Measurements from ENCODE around the gene SLC16A13. TPM values are rescaled to one million over a fixed set of nuclear protein-coding genes. Genes with fewer than 3 reads are reported as not detected.
"Not testable (repeated sequence)": the region's sequence is repeated elsewhere in the genome, so short reads cannot be mapped to it uniquely, and the experiment has no call there.

Gene SLC16A13
- total and polyA plus RNA-seq, 4 donors = 0.10 to 2.4 (median 1.1) TPM

- Histone ChIP-seq H3K27ac (ENCODE audit: low read depth, low read length) (no peak within 1 kb of the TSS), H3K27me3 (ENCODE audit: control insufficient read depth, insufficient read depth, low read length) (no peaks in the 10 kb centered on the region), H3K36me3 (ENCODE audit: control insufficient read depth, insufficient read depth, low read length) (no peaks in the 10 kb centered on the region), H3K4me1 (ENCODE audit: control insufficient read depth, insufficient read depth, low read length) (no peaks in the 10 kb centered on the region), H3K4me3 (ENCODE audit: low read depth, low read length) (no peak within 1 kb of the TSS), H3K9me3 (ENCODE audit: control insufficient read depth, insufficient read depth, low read length) (no peaks in the 10 kb centered on the region)
- DNase-seq (ENCODE audit: low read depth in 4 of 6, low spot score in 6 of 6) = no peak
- 88% methylated on average over 8 of the region's 15 CpGs for WGBS (ENCODE audit: insufficient coverage)
Observed at GRCh38 chr17:7079581-7080455, 44.0 kb downstream of the SLC16A13 start, which contains the start of gene CLEC10A. TSS of gene CLEC10A (minus strand) at chr17:7080251. CDS start at chr17:7078812, 1,439 bp downstream.

- DNase-seq (ENCODE audit: low read depth in 4 of 6, low spot score in 6 of 6) = no peak
- Histone ChIP-seq H3K9me3 (ENCODE audit: control insufficient read depth, insufficient read depth, low read length) (no peaks in the 10 kb centered on the region), H3K27me3 (ENCODE audit: control insufficient read depth, insufficient read depth, low read length) (no peaks in the 10 kb centered on the region), H3K4me1 (ENCODE audit: control insufficient read depth, insufficient read depth, low read length) (no peaks in the 10 kb centered on the region), H3K36me3 (ENCODE audit: control insufficient read depth, insufficient read depth, low read length) (no peaks in the 10 kb centered on the region), H3K4me3 (ENCODE audit: low read depth, low read length) (no peak overlapping the region), H3K27ac (ENCODE audit: low read depth, low read length) (no peak overlapping the region)
- WGBS (ENCODE audit: insufficient coverage) = 42% methylated on average over 4 of the region's 10 CpGs
Observed at GRCh38 chr17:7080456-7081041, 44.7 kb downstream of the SLC16A13 start.

- Histone ChIP-seq H3K27ac (ENCODE audit: low read depth, low read length) (no peak overlapping the region), H3K4me3 (ENCODE audit: low read depth, low read length) (no peak overlapping the region), H3K4me1 (ENCODE audit: control insufficient read depth, insufficient read depth, low read length) (no peaks in the 10 kb centered on the region), H3K36me3 (ENCODE audit: control insufficient read depth, insufficient read depth, low read length) (no peaks in the 10 kb centered on the region), H3K27me3 (ENCODE audit: control insufficient read depth, insufficient read depth, low read length) (no peaks in the 10 kb centered on the region), H3K9me3 (ENCODE audit: control insufficient read depth, insufficient read depth, low read length) (no peaks in the 10 kb centered on the region)
- WGBS (ENCODE audit: insufficient coverage) = 91% methylated on average over 12 of the region's 16 CpGs
- DNase-seq (ENCODE audit: low read depth in 4 of 6, low spot score in 6 of 6) = no peak
Observed at GRCh38 chr17:7081341-7082062, 45.7 kb downstream of the SLC16A13 start.

DNA sequence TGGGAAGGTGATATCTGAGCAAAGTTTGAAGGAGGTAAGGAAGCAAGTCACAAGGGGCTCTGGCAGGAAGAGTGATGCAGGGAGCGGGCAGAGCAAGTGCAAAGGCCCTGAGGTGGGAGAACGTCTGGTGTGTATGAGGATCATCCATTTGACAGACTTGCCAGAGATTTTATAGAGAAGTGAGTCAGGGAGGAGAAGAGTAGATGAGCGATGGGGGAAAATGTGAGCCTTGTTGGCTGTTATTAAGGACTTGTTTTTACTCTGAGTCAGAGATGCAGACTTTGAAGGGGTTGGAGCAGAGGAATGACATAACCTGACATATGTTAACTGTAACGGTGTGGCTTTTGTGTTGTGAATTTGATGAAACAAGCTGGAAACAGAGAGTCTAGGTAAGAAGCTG, 47.8 kb downstream of the SLC16A13 start:
- Histone ChIP-seq H3K36me3 (ENCODE audit: control insufficient read depth, insufficient read depth, low read length) (no peaks in the 10 kb centered on the region), H3K27me3 (ENCODE audit: control insufficient read depth, insufficient read depth, low read length) (no peaks in the 10 kb centered on the region), H3K27ac (ENCODE audit: low read depth, low read length) (no peak overlapping the region), H3K4me1 (ENCODE audit: control insufficient read depth, insufficient read depth, low read length) (no peaks in the 10 kb centered on the region), H3K9me3 (ENCODE audit: control insufficient read depth, insufficient read depth, low read length) (no peaks in the 10 kb centered on the region), H3K4me3 (ENCODE audit: low read depth, low read length) (no peak overlapping the region)
- WGBS (ENCODE audit: insufficient coverage) = 69% methylated on average over 4 of the region's 4 CpGs
- peak in 1 of 6 donors; percentile 2 for DNase-seq (ENCODE audit: low read depth in 4 of 6, low spot score in 6 of 6)

DNA sequence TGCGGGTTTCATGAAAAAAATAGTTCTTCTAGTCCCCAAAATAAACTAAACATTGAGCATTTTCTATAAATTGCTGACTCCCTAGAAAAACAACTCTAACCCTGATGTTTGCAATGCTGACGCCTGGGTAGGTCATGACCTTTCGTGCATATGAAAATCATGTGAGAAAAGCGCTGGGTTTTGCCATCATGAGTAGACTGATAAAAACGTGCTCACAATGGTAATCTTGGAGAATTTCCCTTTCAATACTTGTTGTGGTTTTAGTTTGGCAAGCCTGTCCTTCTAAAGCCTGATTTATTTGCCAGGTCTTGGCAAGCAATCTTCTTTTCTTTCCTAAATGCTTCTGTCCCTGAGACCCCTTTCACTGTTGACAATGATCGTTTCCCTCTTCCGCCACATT, 48.3 kb downstream of the SLC16A13 start:
- H3K4me1 ChIP-seq (ENCODE audit: control insufficient read depth, insufficient read depth, low read length) = no peaks in the 10 kb centered on the region
- 39% methylated on average over 3 of the region's 7 CpGs for WGBS (ENCODE audit: insufficient coverage)
- H3K9me3 ChIP-seq (ENCODE audit: control insufficient read depth, insufficient read depth, low read length) = no peaks in the 10 kb centered on the region
- peak in 5 of 6 donors; percentile 6 to 77 (median 29) for DNase-seq (ENCODE audit: low read depth in 4 of 6, low spot score in 6 of 6)
- no peak overlapping the region for H3K4me3 ChIP-seq (ENCODE audit: low read depth, low read length)
- H3K27ac ChIP-seq (ENCODE audit: low read depth, low read length) = no peak overlapping the region
- H3K27me3 ChIP-seq (ENCODE audit: control insufficient read depth, insufficient read depth, low read length) = no peaks in the 10 kb centered on the region
- H3K36me3 ChIP-seq (ENCODE audit: control insufficient read depth, insufficient read depth, low read length) = no peaks in the 10 kb centered on the region

DNA sequence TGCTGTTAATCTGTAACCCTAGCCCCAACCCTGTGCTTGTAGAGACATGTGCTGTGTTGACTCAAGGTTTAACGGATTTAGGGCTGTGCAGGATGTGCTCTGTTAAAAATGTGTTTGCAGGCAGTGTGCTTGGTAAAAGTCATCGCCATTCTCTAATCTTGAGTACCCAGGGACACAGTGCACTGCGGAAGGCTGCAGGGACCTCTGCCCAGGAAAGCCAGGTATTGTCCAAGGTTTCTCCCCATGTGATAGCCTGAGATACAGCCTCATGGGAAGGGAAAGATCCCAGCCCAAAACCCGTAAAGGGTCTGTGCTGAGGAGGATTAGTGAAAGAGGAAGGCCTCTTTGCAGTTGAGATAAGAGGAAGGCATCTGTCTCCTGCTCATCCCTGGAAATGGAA, 52.6 kb downstream of the SLC16A13 start:
- DNase-seq (ENCODE audit: low read depth in 4 of 6, low spot score in 6 of 6); H3K9me3 ChIP-seq (ENCODE audit: control insufficient read depth, insufficient read depth, low read length); H3K4me1 ChIP-seq (ENCODE audit: control insufficient read depth, insufficient read depth, low read length); H3K36me3 ChIP-seq (ENCODE audit: control insufficient read depth, insufficient read depth, low read length); H3K4me3 ChIP-seq (ENCODE audit: low read depth, low read length); H3K27me3 ChIP-seq (ENCODE audit: control insufficient read depth, insufficient read depth, low read length); H3K27ac ChIP-seq (ENCODE audit: low read depth, low read length): not testable (repeated sequence)
- 73% methylated on average over 4 of the region's 4 CpGs for WGBS (ENCODE audit: insufficient coverage)

GRCh38 chr17:7089570-7089969, 53.8 kb downstream of the SLC16A13 start:
- not testable (repeated sequence) for H3K9me3 ChIP-seq (ENCODE audit: control insufficient read depth, insufficient read depth, low read length); H3K36me3 ChIP-seq (ENCODE audit: control insufficient read depth, insufficient read depth, low read length); H3K27ac ChIP-seq (ENCODE audit: low read depth, low read length); H3K27me3 ChIP-seq (ENCODE audit: control insufficient read depth, insufficient read depth, low read length); H3K4me3 ChIP-seq (ENCODE audit: low read depth, low read length); DNase-seq (ENCODE audit: low read depth in 4 of 6, low spot score in 6 of 6); H3K4me1 ChIP-seq (ENCODE audit: control insufficient read depth, insufficient read depth, low read length)
- 94% methylated on average over 3 of the region's 6 CpGs for WGBS (ENCODE audit: insufficient coverage)

Small RNA genes lying within 50 kb of the gene (small RNA-seq; reads per million reads assigned to genes)
- not detected for gene AC120057.1 (ENCODE audit: low replicate concordance)

Other genes starting within 250 kb of the SLC16A13 start
- gene TEKT1, start 204.3 kb upstream of the SLC16A13 start, total RNA-seq = 10 to 100 TPM in 1 of 2 donors, 1 to 10 TPM in 1; 2.9 to 18.6 TPM
- 10 to 100 TPM in 1 of 2 donors, 1 to 10 TPM in 1; 8.3 to 11.9 TPM for gene TEKT1, start 204.3 kb upstream of the SLC16A13 start, polyA plus RNA-seq (ENCODE audit: insufficient read length in 2 of 2)
- under 1 TPM in 1 of 2 donors, not detected in 1; 0.59 TPM for gene ALOX12, start 40.0 kb upstream of the SLC16A13 start, total RNA-seq
- 1 to 10 TPM; 1.3 to 2.7 TPM for gene ALOX12, start 40.0 kb upstream of the SLC16A13 start, polyA plus RNA-seq (ENCODE audit: insufficient read length in 2 of 2)
- 100 to 1,000 TPM in 1 of 2 donors, 10 to 100 TPM in 1; 68.3 to 121 TPM for gene RNASEK, start 23.4 kb upstream of the SLC16A13 start, total RNA-seq
- gene RNASEK, start 23.4 kb upstream of the SLC16A13 start, polyA plus RNA-seq (ENCODE audit: insufficient read length in 2 of 2) = 100 to 1,000 TPM; 252 to 284 TPM
- gene BCL6B, start 13.0 kb upstream of the SLC16A13 start, total RNA-seq = 10 to 100 TPM in 1 of 2 donors, 1 to 10 TPM in 1; 3.1 to 13.7 TPM
- 1 to 10 TPM; 5.6 to 8.5 TPM for gene BCL6B, start 13.0 kb upstream of the SLC16A13 start, polyA plus RNA-seq (ENCODE audit: insufficient read length in 2 of 2)
- gene SLC16A11, start 8.1 kb downstream of the SLC16A13 start, total RNA-seq = 1 to 10 TPM in 1 of 2 donors, under 1 TPM in 1; 0.20 to 2.5 TPM
- under 1 TPM; 0.52 to 0.95 TPM for gene SLC16A11, start 8.1 kb downstream of the SLC16A13 start, polyA plus RNA-seq (ENCODE audit: insufficient read length in 2 of 2)
- gene CLEC10A, start 44.2 kb downstream of the SLC16A13 start, total RNA-seq = under 1 TPM; 0.69 to 0.77 TPM
- under 1 TPM; 0.17 to 0.29 TPM for gene CLEC10A, start 44.2 kb downstream of the SLC16A13 start, polyA plus RNA-seq (ENCODE audit: insufficient read length in 2 of 2)
- gene ASGR2, start 78.8 kb downstream of the SLC16A13 start, total RNA-seq = under 1 TPM in 1 of 2 donors, not detected in 1; 0.50 TPM
- gene ASGR2, start 78.8 kb downstream of the SLC16A13 start, polyA plus RNA-seq (ENCODE audit: insufficient read length in 2 of 2) = under 1 TPM; 0.24 to 0.39 TPM
- gene ASGR1, start 143.4 kb downstream of the SLC16A13 start, total RNA-seq = 1 to 10 TPM; 4.3 to 8.2 TPM
- gene ASGR1, start 143.4 kb downstream of the SLC16A13 start, polyA plus RNA-seq (ENCODE audit: insufficient read length in 2 of 2) = 10 to 100 TPM; 32.4 to 32.5 TPM
- 10 to 100 TPM; 50.6 to 82.8 TPM for gene DLG4, start 183.8 kb downstream of the SLC16A13 start, total RNA-seq
- 100 to 1,000 TPM; 192 to 203 TPM for gene DLG4, start 183.8 kb downstream of the SLC16A13 start, polyA plus RNA-seq (ENCODE audit: insufficient read length in 2 of 2)
- gene ACADVL, start 183.9 kb downstream of the SLC16A13 start, total RNA-seq = 100 to 1,000 TPM; 131 to 478 TPM
- 100 to 1,000 TPM; 381 to 455 TPM for gene ACADVL, start 183.9 kb downstream of the SLC16A13 start, polyA plus RNA-seq (ENCODE audit: insufficient read length in 2 of 2)
- 10 to 100 TPM; 31.7 to 46.6 TPM for gene DVL2, start 198.5 kb downstream of the SLC16A13 start, total RNA-seq
- 10 to 100 TPM; 47.9 to 59.7 TPM for gene DVL2, start 198.5 kb downstream of the SLC16A13 start, polyA plus RNA-seq (ENCODE audit: insufficient read length in 2 of 2)
- 10 to 100 TPM; 26.2 to 49.0 TPM for gene PHF23, start 203.4 kb downstream of the SLC16A13 start, total RNA-seq
- gene PHF23, start 203.4 kb downstream of the SLC16A13 start, polyA plus RNA-seq (ENCODE audit: insufficient read length in 2 of 2) = 10 to 100 TPM; 50.2 to 53.2 TPM
- gene GABARAP, start 206.4 kb downstream of the SLC16A13 start, total RNA-seq = 100 to 1,000 TPM; 196 to 481 TPM
- gene GABARAP, start 206.4 kb downstream of the SLC16A13 start, polyA plus RNA-seq (ENCODE audit: insufficient read length in 2 of 2) = 100 to 1,000 TPM; 431 to 461 TPM
- gene CTDNEP1, start 215.7 kb downstream of the SLC16A13 start, total RNA-seq = 10 to 100 TPM; 44.4 to 47.9 TPM
- gene CTDNEP1, start 215.7 kb downstream of the SLC16A13 start, polyA plus RNA-seq (ENCODE audit: insufficient read length in 2 of 2) = 100 to 1,000 TPM; 177 to 181 TPM
- gene ELP5, start 216.2 kb downstream of the SLC16A13 start, total RNA-seq = 10 to 100 TPM; 24.9 to 47.7 TPM
- 10 to 100 TPM; 49.8 to 52.2 TPM for gene ELP5, start 216.2 kb downstream of the SLC16A13 start, polyA plus RNA-seq (ENCODE audit: insufficient read length in 2 of 2)
- 1 to 10 TPM in 1 of 2 donors, under 1 TPM in 1; 0.79 to 2.3 TPM for gene CLDN7, start 226.5 kb downstream of the SLC16A13 start, total RNA-seq
- 1 to 10 TPM; 1.3 TPM for gene CLDN7, start 226.5 kb downstream of the SLC16A13 start, polyA plus RNA-seq (ENCODE audit: insufficient read length in 2 of 2)
- gene SLC2A4, start 245.7 kb downstream of the SLC16A13 start, total RNA-seq = 1 to 10 TPM in 1 of 2 donors, under 1 TPM in 1; 0.59 to 1.9 TPM
- gene SLC2A4, start 245.7 kb downstream of the SLC16A13 start, polyA plus RNA-seq (ENCODE audit: insufficient read length in 2 of 2) = under 1 TPM; 0.48 to 0.78 TPM